ENCODE data around the gene PAQR8. TPM values are rescaled to one million over a fixed set of nuclear protein-coding genes. Genes with fewer than 3 reads are reported as not detected.

PAQR8 gene
- total RNA-seq, 1 experiment from 2014 or later: 3.0 TPM

DNA sequence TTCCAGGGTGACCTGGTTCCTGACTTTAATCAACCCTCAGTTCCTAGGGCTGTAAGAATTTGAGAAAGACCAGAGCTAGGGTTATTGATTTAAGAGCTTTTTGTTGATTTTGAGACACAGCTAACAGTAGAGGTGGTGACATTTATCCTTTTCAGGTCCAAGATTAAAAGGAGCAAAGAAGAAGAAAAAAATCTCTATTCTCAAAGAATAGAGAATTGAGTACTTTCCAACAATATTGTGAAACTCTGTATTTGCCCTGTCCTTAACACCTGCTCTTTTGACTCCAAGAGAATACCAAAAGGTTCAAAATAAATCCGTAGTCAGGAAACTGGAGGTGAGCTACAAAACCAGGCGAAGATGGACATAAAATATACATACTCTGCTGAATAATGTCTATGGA, 7.3 kb downstream of the PAQR8 start:
- Histone ChIP-seq H2AFZ (ENCODE audit: low read length) (no peak overlapping the region), H3K4me2 (ENCODE audit: insufficient read depth, insufficient read length, low read length) (no peak overlapping the region), H3K79me2 (ENCODE audit: insufficient read depth, low read length) (no peaks in the 10 kb centered on the region), H3K9me3 (ENCODE audit: control insufficient read depth, low read depth, low read length) (no peaks in the 10 kb centered on the region), H3K4me1 (ENCODE audit: insufficient read depth, low read length) (no peaks in the 10 kb centered on the region), H3T11ph (ENCODE audit: low read length) (no peak overlapping the region), H3K4ac (ENCODE audit: low read depth, low read length) (no peak overlapping the region), H2BK15ac (ENCODE audit: low read depth, low read length) (no peak overlapping the region), H3K56ac (ENCODE audit: insufficient read length, low read depth, low read length) (no peak overlapping the region), H3K23ac (ENCODE audit: insufficient read length, low read depth, low read length) (no peak overlapping the region), H3K27ac (ENCODE audit: insufficient read length, low read depth, low read length) (no peak overlapping the region), H2BK5ac (ENCODE audit: insufficient read length, low read length) (no peak overlapping the region), H3K79me1 (ENCODE audit: insufficient read depth, low read depth, low read length, poor library complexity, severe bottlenecking) (no peaks in the 10 kb centered on the region), H2AK5ac (ENCODE audit: insufficient read length, low read length) (no peak overlapping the region), H4K8ac (replicated peaks; ENCODE audit: insufficient read length, low read depth, low read length) (no peak overlapping the region), H3K23me2 (ENCODE audit: insufficient read length, low read depth, low read length, poor library complexity, severe bottlenecking) (no peaks in the 10 kb centered on the region), H2BK20ac (ENCODE audit: low read depth, low read length, poor library complexity, severe bottlenecking) (no peak overlapping the region), H3K18ac (ENCODE audit: insufficient read length, low read depth, low read length) (no peak overlapping the region), H3K14ac (ENCODE audit: insufficient read depth, low read length) (no peak overlapping the region), H3K27me3 (ENCODE audit: insufficient read depth, low read length) (no peaks in the 10 kb centered on the region), H2BK12ac (ENCODE audit: insufficient read length, low read depth, low read length) (no peak overlapping the region), H2BK120ac (ENCODE audit: low read depth, low read length, poor library complexity, severe bottlenecking) (no peak overlapping the region), H4K5ac (ENCODE audit: insufficient read length, low read depth, low read length) (no peak overlapping the region), H4K91ac (ENCODE audit: insufficient read length, low read depth, low read length) (no peak overlapping the region), H4K20me1 (ENCODE audit: control insufficient read depth, insufficient read depth, insufficient read length) (no peaks in the 10 kb centered on the region), H3K9ac (ENCODE audit: extremely low read depth, insufficient read length, low read length) (no peak overlapping the region)
- peaks cover 5 to 15% (median 7%) of the 10 kb centered on the region in 3 experiments; a peak in 6 of 7 replicates for H3K36me3 Mint-ChIP-seq (ENCODE audit: insufficient read depth in 1 of 3, low read depth in 3 of 3)
- H3K27me3 Mint-ChIP-seq (ENCODE audit: low read depth): peaks cover 4% of the 10 kb centered on the region
- WGBS (ENCODE audit: extremely low coverage, insufficient read length, low lambda C conversion rate): no CpG with 5 or more reads among the region's 2 CpGs
- H3K4me1 Mint-ChIP-seq: peaks cover 0 to 2% of the 10 kb centered on the region in 2 experiments; a peak in 1 of 4 replicates
- no peak overlapping the region for H3K27ac Mint-ChIP-seq
- no peak for DNase-seq
- no peak overlapping the region for H3K4me3 Mint-ChIP-seq
- peaks cover 2 to 4% of the 10 kb centered on the region in 2 experiments; a peak in 2 of 5 replicates for H3K9me3 Mint-ChIP-seq
- TF ChIP-seq, protein P1, sequence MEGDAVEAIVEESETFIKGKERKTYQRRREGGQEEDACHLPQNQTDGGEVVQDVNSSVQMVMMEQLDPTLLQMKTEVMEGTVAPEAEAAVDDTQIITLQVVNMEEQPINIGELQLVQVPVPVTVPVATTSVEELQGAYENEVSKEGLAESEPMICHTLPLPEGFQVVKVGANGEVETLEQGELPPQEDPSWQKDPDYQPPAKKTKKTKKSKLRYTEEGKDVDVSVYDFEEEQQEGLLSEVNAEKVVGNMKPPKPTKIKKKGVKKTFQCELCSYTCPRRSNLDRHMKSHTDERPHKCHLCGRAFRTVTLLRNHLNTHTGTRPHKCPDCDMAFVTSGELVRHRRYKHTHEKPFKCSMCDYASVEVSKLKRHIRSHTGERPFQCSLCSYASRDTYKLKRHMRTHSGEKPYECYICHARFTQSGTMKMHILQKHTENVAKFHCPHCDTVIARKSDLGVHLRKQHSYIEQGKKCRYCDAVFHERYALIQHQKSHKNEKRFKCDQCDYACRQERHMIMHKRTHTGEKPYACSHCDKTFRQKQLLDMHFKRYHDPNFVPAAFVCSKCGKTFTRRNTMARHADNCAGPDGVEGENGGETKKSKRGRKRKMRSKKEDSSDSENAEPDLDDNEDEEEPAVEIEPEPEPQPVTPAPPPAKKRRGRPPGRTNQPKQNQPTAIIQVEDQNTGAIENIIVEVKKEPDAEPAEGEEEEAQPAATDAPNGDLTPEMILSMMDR (conservative IDR thresholded peaks at IDR 0.05): no peak

All from H9 (cell line).